ENCODE measurements around the gene C4A.
"Not testable (repeated sequence)": the region's sequence is repeated elsewhere in the genome, so short reads cannot be mapped to it uniquely, and the experiment has no call there.

Gene C4A

GRCh38 chr6:31978831-31979230, 3.0 kb upstream of the C4A start:
- in situ Hi-C loops (cut with MboI; ENCODE audit: low sequenced_read_pairs): no loop called here

- in situ Hi-C loops (cut with MboI; ENCODE audit: low sequenced_read_pairs): no loop called here
Measured at GRCh38 chr6:31979238-31979898, 2.5 kb upstream of the C4A start.

- in situ Hi-C loops (cut with MboI; ENCODE audit: low sequenced_read_pairs): not testable (repeated sequence)
Measured at GRCh38 chr6:31980195-31980876, 1.5 kb upstream of the C4A start.

GRCh38 chr6:31980998-31981397, 859 bp upstream of the C4A start:
- in situ Hi-C loops (cut with MboI; ENCODE audit: low sequenced_read_pairs): not testable (repeated sequence)

GRCh38 chr6:31989363-31989762, 7.5 kb downstream of the C4A start:
- in situ Hi-C loops (cut with MboI; ENCODE audit: low sequenced_read_pairs): not testable (repeated sequence)

GRCh38 chr6:31994421-31994820, 12.6 kb downstream of the C4A start:
- in situ Hi-C loops (cut with MboI; ENCODE audit: low sequenced_read_pairs): not testable (repeated sequence)

GRCh38 chr6:31996385-31996784, 14.5 kb downstream of the C4A start:
- in situ Hi-C loops (cut with MboI; ENCODE audit: low sequenced_read_pairs): not testable (repeated sequence)

- in situ Hi-C loops (cut with MboI; ENCODE audit: low sequenced_read_pairs): not testable (repeated sequence)
Measured at GRCh38 chr6:32002546-32003268, 20.9 kb downstream of the C4A start.

DNA sequence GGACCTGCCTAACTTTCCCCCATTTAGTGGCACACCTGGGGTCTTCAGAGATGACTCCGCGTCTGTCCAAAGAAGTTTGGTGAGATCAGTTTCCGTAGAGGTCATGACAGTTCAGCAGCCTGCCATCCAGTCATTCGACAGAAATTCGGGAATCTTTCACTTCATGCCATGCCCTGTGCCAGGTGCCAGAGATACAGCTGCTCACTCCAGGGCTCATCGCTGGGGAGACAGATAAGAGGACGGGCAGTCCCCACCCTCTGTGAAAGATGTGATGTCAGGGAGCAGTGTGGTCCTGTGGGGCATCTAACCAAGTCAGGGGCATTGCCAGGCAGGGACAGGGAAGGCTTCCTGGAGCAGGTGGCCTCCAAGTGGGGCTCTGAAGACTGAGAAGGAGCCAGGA, 21.4 kb downstream of the C4A start:
- in situ Hi-C loops (cut with MboI; ENCODE audit: low sequenced_read_pairs): not testable (repeated sequence)

GRCh38 chr6:32004393-32004792, 22.5 kb downstream of the C4A start:
- in situ Hi-C loops (cut with MboI; ENCODE audit: low sequenced_read_pairs): not testable (repeated sequence)

GRCh38 chr6:32004864-32005537, 23.1 kb downstream of the C4A start:
- in situ Hi-C loops (cut with MboI; ENCODE audit: low sequenced_read_pairs): not testable (repeated sequence)

GRCh38 chr6:32005538-32005880, 23.7 kb downstream of the C4A start:
- in situ Hi-C loops (cut with MboI; ENCODE audit: low sequenced_read_pairs): not testable (repeated sequence)

- in situ Hi-C loops (cut with MboI; ENCODE audit: low sequenced_read_pairs): not testable (repeated sequence)
Measured at GRCh38 chr6:32005991-32006529, 24.2 kb downstream of the C4A start.

DNA sequence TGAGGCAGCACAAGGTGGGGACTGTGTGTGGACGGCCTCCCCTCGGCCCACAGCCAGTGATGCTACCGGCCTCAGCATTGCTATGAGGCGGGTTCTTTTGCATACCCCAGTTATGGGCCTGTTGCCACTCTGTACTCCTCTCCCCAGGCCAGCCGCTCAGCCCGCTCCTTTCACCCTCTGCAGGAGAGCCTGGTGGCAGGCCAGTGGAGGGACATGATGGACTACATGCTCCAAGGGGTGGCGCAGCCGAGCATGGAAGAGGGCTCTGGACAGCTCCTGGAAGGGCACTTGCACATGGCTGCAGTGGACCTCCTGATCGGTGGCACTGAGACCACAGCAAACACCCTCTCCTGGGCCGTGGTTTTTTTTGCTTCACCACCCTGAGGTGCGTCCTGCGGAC, 25.2 kb downstream of the C4A start:
- in situ Hi-C loops (cut with MboI; ENCODE audit: low sequenced_read_pairs): not testable (repeated sequence)

- in situ Hi-C loops (cut with MboI; ENCODE audit: low sequenced_read_pairs): not testable (repeated sequence)
Measured at GRCh38 chr6:32008037-32008436, 26.2 kb downstream of the C4A start.

DNA sequence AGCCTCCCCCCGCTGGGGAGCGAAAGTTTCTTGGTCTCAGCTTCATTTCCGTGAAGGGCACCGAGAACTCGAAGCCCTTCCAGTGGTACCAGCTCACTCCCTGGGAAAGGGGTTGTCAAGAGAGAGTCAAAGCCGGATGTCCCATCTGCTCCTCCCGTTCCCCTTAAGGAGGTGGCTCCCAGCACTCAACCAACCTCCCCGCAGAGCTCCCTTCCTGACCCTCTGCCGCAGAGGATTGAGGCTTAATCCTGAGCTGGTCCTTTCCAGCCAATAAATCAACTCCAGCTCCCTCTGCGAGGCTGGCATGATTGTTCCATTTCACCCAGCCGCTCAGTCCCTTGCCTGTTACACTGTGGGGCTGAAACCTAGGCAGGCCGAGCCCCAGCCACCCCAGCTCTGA, 26.8 kb downstream of the C4A start:
- in situ Hi-C loops (cut with MboI; ENCODE audit: low sequenced_read_pairs): not testable (repeated sequence)

DNA sequence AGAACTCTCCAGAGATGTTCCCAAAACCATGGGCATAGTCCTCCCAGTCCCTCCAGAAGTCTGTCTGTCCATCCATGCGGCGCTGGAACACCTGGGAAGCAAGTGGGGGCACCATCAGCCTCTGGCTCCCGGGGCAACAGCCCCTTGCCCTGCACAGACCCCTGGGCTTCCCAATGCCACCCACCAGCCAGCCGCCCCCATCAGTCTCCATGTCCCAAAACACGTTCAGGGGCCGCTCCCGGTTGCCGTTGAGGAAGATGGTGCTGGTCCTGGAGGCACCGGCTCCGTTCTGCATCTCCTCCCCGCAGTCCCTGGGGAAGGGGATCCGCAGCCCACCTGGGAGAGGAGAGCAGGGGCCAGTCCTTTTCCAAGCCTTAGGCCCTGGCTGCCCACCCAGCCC, 27.7 kb downstream of the C4A start:
- in situ Hi-C loops (cut with MboI; ENCODE audit: low sequenced_read_pairs): not testable (repeated sequence)

GRCh38 chr6:32010856-32011530, 29.1 kb downstream of the C4A start:
- in situ Hi-C loops (cut with MboI; ENCODE audit: low sequenced_read_pairs): not testable (repeated sequence)

DNA sequence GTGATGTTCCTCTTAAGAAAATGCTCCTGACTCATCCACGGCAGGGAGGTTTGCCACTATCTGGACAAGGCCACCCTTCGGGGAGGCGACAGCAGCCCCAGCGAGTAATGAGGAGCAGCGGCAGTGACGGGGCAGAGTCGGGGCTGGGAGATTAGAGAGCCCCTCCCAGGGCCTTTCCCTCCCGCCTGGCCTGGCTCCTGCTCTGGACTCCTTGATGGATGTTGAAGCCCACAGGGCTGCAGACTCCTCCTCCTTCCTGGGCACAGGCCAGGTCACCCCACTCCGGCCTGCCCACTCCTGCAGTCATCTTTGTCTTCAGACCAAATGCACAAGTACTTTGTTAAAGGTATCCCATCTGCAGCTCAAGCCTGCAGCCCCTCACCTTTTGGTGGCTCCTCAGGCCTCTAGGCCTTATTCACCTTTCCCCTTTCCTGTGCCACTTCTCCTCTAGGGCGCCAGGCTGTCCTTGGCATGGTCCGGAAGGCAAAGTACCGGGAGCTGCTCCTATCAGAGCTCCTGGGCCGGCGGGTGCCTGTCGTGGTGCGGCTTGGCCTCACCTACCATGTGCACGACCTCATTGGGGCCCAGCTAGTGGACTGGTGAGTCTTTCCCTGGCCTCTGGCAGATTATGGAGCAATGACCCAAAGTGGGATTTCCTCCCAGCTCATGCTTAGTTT, 31.2 kb downstream of the C4A start:
- in situ Hi-C loops (cut with MboI; ENCODE audit: low sequenced_read_pairs): not testable (repeated sequence)

DNA sequence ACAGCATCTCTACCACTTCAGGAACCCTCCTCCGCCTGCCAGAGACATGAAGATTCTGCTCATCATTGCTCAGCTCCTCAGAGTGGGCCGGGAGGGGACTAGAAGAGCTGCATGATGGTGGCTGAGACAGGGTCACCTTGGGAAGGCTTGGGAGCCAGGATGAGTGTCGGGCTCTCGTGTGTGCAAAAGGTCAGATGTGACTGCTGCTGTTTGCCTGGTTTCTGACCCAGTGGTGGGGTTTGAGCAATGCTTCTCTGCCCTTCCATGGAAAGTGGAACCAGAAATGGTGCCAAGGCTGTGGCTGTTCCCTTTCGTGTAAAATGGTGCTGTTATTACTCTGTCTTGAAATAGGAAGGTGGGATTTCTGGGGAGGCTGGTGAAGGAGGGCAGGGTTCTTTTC, 31.9 kb downstream of the C4A start:
- in situ Hi-C loops (cut with MboI; ENCODE audit: low sequenced_read_pairs): not testable (repeated sequence)

Measured in hTERT RPE-1 (cell line).